Cardiac fibroblast (primary cell): ENCODE data around the gene GFER.
A peak's percentile ranks its signal among the peaks of the same experiment; 100 is the strongest.

Experiments used
- DNase-seq, 2 donors: peaks; one replicate each; pipeline versions ENCODE4 v3.0.0 to v3.0.0-alpha.2; 2010; ENCODE audit warnings: low read depth in 2 of 2
- H3K4me3 ChIP-seq, 2 donors: replicated peaks in 1 of 2; 1 replicate in 1 of 2; 2 replicates in 1 of 2; pipeline ENCODE4 v1.5.1; 2011; ENCODE audit warnings: low read depth in 2 of 2, low read length in 2 of 2, mild to moderate bottlenecking in 2 of 2, moderate library complexity in 1 of 2
- TF ChIP-seq, protein P1 (sequence below): IDR thresholded peaks from one replicate; pipeline ENCODE4 v1.5.1; 2011; ENCODE audit warnings: low read depth, mild to moderate bottlenecking, low read length, inconsistent platforms

Gene GFER

DNA sequence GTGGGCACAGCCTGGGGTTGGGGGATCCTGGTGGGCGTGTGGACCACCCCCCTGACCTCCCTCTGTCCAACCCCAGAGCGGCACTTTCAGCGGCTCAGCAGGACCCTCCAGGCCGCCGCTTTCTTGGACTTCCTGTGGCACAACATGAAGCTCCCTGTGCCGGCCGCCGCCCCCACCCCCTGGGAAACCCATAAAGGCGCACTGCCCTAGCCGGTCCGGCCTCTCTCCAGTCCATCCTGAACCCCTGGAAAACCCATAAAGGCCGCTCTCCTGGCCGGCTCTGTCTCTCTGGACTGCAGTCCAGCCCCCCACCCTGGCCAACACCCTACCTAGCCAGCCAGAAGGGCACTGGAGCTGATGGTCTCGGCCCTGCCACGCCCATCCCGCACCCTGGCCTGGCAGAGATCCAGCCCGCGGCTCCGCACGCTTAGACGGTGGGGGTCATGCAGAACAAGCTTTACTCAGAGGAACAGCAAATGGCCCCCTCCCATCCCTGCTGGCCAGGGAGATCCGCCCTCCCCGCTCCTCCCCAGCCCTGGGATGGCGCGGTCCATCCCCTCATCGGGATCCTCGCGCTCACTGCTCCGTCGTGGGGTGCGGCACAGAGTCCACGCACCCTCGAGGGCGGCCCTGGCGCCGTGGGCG is 5.4 kb upstream of the GFER start:
- TF ChIP-seq, protein P1, sequence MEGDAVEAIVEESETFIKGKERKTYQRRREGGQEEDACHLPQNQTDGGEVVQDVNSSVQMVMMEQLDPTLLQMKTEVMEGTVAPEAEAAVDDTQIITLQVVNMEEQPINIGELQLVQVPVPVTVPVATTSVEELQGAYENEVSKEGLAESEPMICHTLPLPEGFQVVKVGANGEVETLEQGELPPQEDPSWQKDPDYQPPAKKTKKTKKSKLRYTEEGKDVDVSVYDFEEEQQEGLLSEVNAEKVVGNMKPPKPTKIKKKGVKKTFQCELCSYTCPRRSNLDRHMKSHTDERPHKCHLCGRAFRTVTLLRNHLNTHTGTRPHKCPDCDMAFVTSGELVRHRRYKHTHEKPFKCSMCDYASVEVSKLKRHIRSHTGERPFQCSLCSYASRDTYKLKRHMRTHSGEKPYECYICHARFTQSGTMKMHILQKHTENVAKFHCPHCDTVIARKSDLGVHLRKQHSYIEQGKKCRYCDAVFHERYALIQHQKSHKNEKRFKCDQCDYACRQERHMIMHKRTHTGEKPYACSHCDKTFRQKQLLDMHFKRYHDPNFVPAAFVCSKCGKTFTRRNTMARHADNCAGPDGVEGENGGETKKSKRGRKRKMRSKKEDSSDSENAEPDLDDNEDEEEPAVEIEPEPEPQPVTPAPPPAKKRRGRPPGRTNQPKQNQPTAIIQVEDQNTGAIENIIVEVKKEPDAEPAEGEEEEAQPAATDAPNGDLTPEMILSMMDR = no peak
- no peak overlapping the region for H3K4me3 ChIP-seq
- no peak for DNase-seq

- peak in 1 of 2 donors; percentile 29 for DNase-seq
- H3K4me3 ChIP-seq = no peak overlapping the region
- TF ChIP-seq, protein P1 = no peak
Observed at GRCh38 chr16:1979271-1980029, 4.5 kb upstream of the GFER start.

GRCh38 chr16:1980030-1980769 is 3.8 kb upstream of the GFER start:
- TF ChIP-seq, protein P1 = no peak
- H3K4me3 ChIP-seq = no peak overlapping the region
- DNase-seq = no peak

- TF ChIP-seq, protein P1 = no peak
- no peak overlapping the region for H3K4me3 ChIP-seq
- no peak for DNase-seq
Observed at GRCh38 chr16:1980770-1981087, 3.3 kb upstream of the GFER start.

DNA sequence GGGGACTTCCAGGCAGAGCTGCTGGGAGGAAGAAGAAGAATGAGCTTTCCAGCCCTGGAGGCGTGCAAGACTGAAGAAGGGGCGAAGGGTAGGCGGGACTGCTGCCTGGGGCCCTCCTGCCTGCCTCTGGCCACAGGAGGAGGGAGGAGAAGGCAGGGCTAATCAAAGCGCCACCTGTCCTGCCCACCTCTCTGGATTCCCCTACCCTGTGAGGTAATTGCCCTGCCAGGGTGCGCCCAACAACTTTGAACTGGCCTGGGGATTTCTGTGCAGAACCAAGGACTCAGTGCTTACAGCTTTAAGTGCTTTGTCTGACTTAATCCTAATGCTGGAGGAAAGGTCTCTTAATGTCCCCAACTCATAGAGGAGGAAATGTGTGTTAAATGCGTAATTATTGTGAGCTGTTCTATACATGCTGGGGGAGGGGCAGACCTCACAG is 2.6 kb upstream of the GFER start, which contains the start of gene NOXO1:
Gene NOXO1, minus strand, starts transcription at position 72 of the 439 bp plus-strand sequence. CDS start 290 bp downstream, outside the sequence.
- no peak within 1 kb of the TSS for H3K4me3 ChIP-seq
- DNase-seq = no peak
- TF ChIP-seq, protein P1 = no peak

DNA sequence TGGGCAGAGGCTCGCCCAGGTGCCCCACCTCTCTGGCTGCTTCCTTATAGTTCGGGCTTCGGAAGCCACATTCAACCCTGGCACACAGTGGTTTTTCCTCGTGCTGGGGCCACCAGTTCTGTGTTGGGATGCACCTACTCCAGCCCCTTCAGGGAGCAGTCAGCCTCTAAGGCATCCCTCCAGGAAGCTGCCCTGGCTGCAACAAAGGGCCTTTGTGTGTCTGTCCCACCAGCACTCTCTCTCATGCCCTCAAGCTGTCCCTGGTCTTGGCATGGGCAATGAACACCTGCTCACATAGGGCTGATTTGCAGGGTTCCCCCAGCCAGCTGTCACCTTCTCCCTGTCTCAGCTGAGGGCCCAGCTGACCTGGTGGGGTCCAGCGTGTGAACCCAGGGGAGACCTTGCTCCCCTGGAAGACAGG is 2.0 kb upstream of the GFER start:
- TF ChIP-seq, protein P1 = no peak
- H3K4me3 ChIP-seq = no peak overlapping the region
- DNase-seq = no peak
